Mesenchymal stem cell (in vitro differentiated cells and primary cell): ENCODE data around the gene CLCN3.
A peak's percentile ranks its signal among the peaks of the same experiment; 100 is the strongest.

Experiments used
- DNase-seq: peaks from one replicate; pipeline ENCODE4 v3.0.0-alpha.2; 2013
- H2AFZ ChIP-seq: one replicate; pipeline ENCODE4 v1.6.1; 2013; ENCODE audit warnings: low read depth, mild to moderate bottlenecking, control low read depth, inconsistent platforms, low read length, moderate library complexity
- H2AK5ac ChIP-seq: 2 replicates; pipeline ENCODE4 v1.6.1; 2013; ENCODE audit warnings: low read length, moderate library complexity, mild to moderate bottlenecking, inconsistent platforms; ENCODE audit not compliant: severe bottlenecking
- H2BK120ac ChIP-seq: one replicate; pipeline ENCODE4 v1.6.1; 2013; ENCODE audit warnings: low read depth, mild to moderate bottlenecking, inconsistent platforms, low read length, moderate library complexity
- H2BK12ac ChIP-seq, 2 experiments: one replicate each; pipeline ENCODE4 v1.6.1; 2013; ENCODE audit warnings: inconsistent platforms in 2 of 2, low read length in 2 of 2, mild to moderate bottlenecking in 2 of 2, moderate library complexity in 2 of 2, control low read depth in 1 of 2
- H2BK15ac ChIP-seq: one replicate; pipeline ENCODE4 v1.6.1; 2013; ENCODE audit warnings: mild to moderate bottlenecking, low read depth, inconsistent platforms; ENCODE audit not compliant: poor library complexity, severe bottlenecking
- H2BK5ac ChIP-seq: 2 replicates; pipeline ENCODE4 v1.6.1; 2013; ENCODE audit warnings: low read depth, mild to moderate bottlenecking, low read length, control low read depth, inconsistent platforms; ENCODE audit not compliant: poor library complexity, severe bottlenecking
- H3K14ac ChIP-seq, 2 experiments: one replicate each; pipeline ENCODE4 v1.6.1; 2013; ENCODE audit warnings: inconsistent platforms in 2 of 2, low read length in 2 of 2, control low read depth in 1 of 2, mild to moderate bottlenecking in 1 of 2, moderate library complexity in 1 of 2
- H3K18ac ChIP-seq, 2 experiments: one replicate each; pipeline ENCODE4 v1.6.1; 2013; ENCODE audit warnings: inconsistent platforms in 2 of 2, low read length in 2 of 2, control low read depth in 1 of 2, low read depth in 1 of 2, mild to moderate bottlenecking in 1 of 2
- H3K23ac ChIP-seq, 2 experiments: one replicate each; pipeline ENCODE4 v1.6.1; 2013; ENCODE audit warnings: inconsistent platforms in 2 of 2, low read length in 2 of 2, mild to moderate bottlenecking in 2 of 2, moderate library complexity in 2 of 2, control low read depth in 1 of 2
- H3K27ac ChIP-seq: 2 replicates; pipeline ENCODE4 v1.5.1; 2013; ENCODE audit warnings: mild to moderate bottlenecking, moderate library complexity, low read length, control low read depth, inconsistent platforms; ENCODE audit not compliant: poor library complexity, severe bottlenecking
- H3K27me3 ChIP-seq, 2 experiments: 2 replicates each; pipeline versions ENCODE4 v1.6.1 to v1.7.0; 2013; ENCODE audit warnings: low read length in 2 of 2, mild to moderate bottlenecking in 2 of 2, moderate library complexity in 2 of 2, control low read depth in 1 of 2, inconsistent platforms in 1 of 2; ENCODE audit not compliant: control insufficient read depth in 1 of 2, insufficient read depth in 1 of 2
- H3K36me3 ChIP-seq, 2 experiments: 2 replicates each; pipeline versions ENCODE4 v1.6.1 to v1.7.0; 2013; ENCODE audit warnings: low read length in 2 of 2, control low read depth in 1 of 2, inconsistent platforms in 1 of 2, low read depth in 1 of 2, mild to moderate bottlenecking in 1 of 2; ENCODE audit not compliant: insufficient read depth in 2 of 2, control insufficient read depth in 1 of 2
- H3K4ac ChIP-seq, 2 experiments: one replicate each; pipeline ENCODE4 v1.6.1; 2013; ENCODE audit warnings: inconsistent platforms in 2 of 2, low read length in 2 of 2, mild to moderate bottlenecking in 2 of 2, moderate library complexity in 2 of 2, control low read depth in 1 of 2, low read depth in 1 of 2
- H3K4me1 ChIP-seq: 2 replicates; pipeline ENCODE4 v1.6.1; 2013; ENCODE audit warnings: low read depth, low read length, control low read depth; ENCODE audit not compliant: control insufficient read depth, insufficient read depth
- H3K4me2 ChIP-seq: 2 replicates; pipeline ENCODE4 v1.6.1; 2013; ENCODE audit warnings: low read length, mild to moderate bottlenecking, inconsistent platforms; ENCODE audit not compliant: poor library complexity, severe bottlenecking
- H3K4me3 ChIP-seq, 2 experiments: 2 replicates each; pipeline versions ENCODE4 v1.5.1 to v1.7.0; 2013; ENCODE audit warnings: low read length in 2 of 2, mild to moderate bottlenecking in 2 of 2, control low read depth in 1 of 2, low read depth in 1 of 2; ENCODE audit not compliant: insufficient read depth in 1 of 2
- H3K79me1 ChIP-seq: replicated peaks from 2 replicates; pipeline ENCODE4 v1.6.1; 2013; ENCODE audit warnings: mild to moderate bottlenecking, control low read depth, low read length, inconsistent platforms; ENCODE audit not compliant: poor library complexity, severe bottlenecking
- H3K9ac ChIP-seq: 2 replicates; pipeline ENCODE4 v1.7.0; 2013; ENCODE audit warnings: mild to moderate bottlenecking, low read length, moderate library complexity
- H3K9me3 ChIP-seq: 2 replicates; pipeline ENCODE4 v1.7.0; 2013; ENCODE audit warnings: mild to moderate bottlenecking, low read length; ENCODE audit not compliant: control insufficient read depth
- H4K8ac ChIP-seq: one replicate; pipeline ENCODE4 v1.6.1; 2013; ENCODE audit warnings: inconsistent platforms, mild to moderate bottlenecking, low read length, moderate library complexity
- H4K91ac ChIP-seq: one replicate; pipeline ENCODE4 v1.6.1; 2013; ENCODE audit warnings: mild to moderate bottlenecking, low read length, inconsistent platforms
- WGBS: methylation state at CpG from one replicate; pipeline ENCODE4 v1.1.7; 2013; ENCODE audit warnings: mixed read lengths; 5-methylcytosine and 5-hydroxymethylcytosine counted together

CLCN3 gene

GRCh38 chr4:169626331-169627282, 6.2 kb downstream of the CLCN3 start:
- Histone ChIP-seq H3K4me3 (no peak overlapping the region), H2BK12ac (no peak overlapping the region), H3K4me2 (no peak overlapping the region), H3K4me1 (peaks cover 1% of the 10 kb centered on the region), H2BK120ac (no peak overlapping the region), H3K18ac (peak overlapping the region in 1 of 2 experiments; percentile 75), H3K9ac (no peak overlapping the region), H2AFZ (no peak overlapping the region), H3K27me3 (no peaks in the 10 kb centered on the region), H3K14ac (no peak overlapping the region), H3K23ac (no peak overlapping the region), H4K91ac (no peak overlapping the region), H3K36me3 (peaks cover 0 to 6% of the 10 kb centered on the region in 2 experiments), H3K79me1 (peaks cover 5% of the 10 kb centered on the region), H3K4ac (no peak overlapping the region), H4K8ac (no peak overlapping the region), H2BK15ac (no peak overlapping the region), H3K9me3 (no peaks in the 10 kb centered on the region), H2AK5ac (peak overlapping the region; percentile 92), H2BK5ac (no peak overlapping the region), H3K27ac (peak overlapping the region; percentile 29)
- peak; percentile 33 for DNase-seq
- WGBS, result 100% methylated on average over 3 of the region's 6 CpGs

GRCh38 chr4:169627307-169627706, 6.9 kb downstream of the CLCN3 start:
- no CpG with 5 or more reads among the region's 1 CpG for WGBS

GRCh38 chr4:169628579-169628978, 8.2 kb downstream of the CLCN3 start:
- Histone ChIP-seq H2BK120ac (no peak overlapping the region), H3K27ac (no peak overlapping the region), H2BK12ac (no peak overlapping the region), H3K4me2 (no peak overlapping the region), H3K18ac (no peak overlapping the region), H2AK5ac (no peak overlapping the region), H2AFZ (no peak overlapping the region), H4K8ac (no peak overlapping the region), H3K4me1 (peaks cover 4% of the 10 kb centered on the region), H3K36me3 (peaks cover 0 to 6% of the 10 kb centered on the region in 2 experiments), H3K14ac (peak overlapping the region in 1 of 2 experiments; percentile 15), H3K27me3 (no peaks in the 10 kb centered on the region), H3K4ac (no peak overlapping the region), H3K23ac (no peak overlapping the region), H3K9ac (no peak overlapping the region), H3K4me3 (no peak overlapping the region), H2BK15ac (no peak overlapping the region), H3K9me3 (no peaks in the 10 kb centered on the region), H2BK5ac (no peak overlapping the region), H4K91ac (no peak overlapping the region), H3K79me1 (peaks cover 6% of the 10 kb centered on the region)
- no peak for DNase-seq
- WGBS, result 100% methylated on average over 2 of the region's 2 CpGs

More at GRCh38 chr4:169627307-169627706, 6.9 kb downstream of the CLCN3 start:
- Histone ChIP-seq H3K18ac (no peak overlapping the region), H3K4ac (no peak overlapping the region), H3K27ac (peak overlapping the region; percentile 29), H3K14ac (no peak overlapping the region), H3K4me2 (no peak overlapping the region), H4K91ac (no peak overlapping the region), H3K36me3 (peaks cover 0 to 6% of the 10 kb centered on the region in 2 experiments), H4K8ac (no peak overlapping the region), H3K9me3 (no peaks in the 10 kb centered on the region), H2BK5ac (no peak overlapping the region), H2AK5ac (no peak overlapping the region), H3K79me1 (peaks cover 5% of the 10 kb centered on the region), H2BK15ac (no peak overlapping the region), H3K23ac (no peak overlapping the region), H3K27me3 (no peaks in the 10 kb centered on the region), H2BK12ac (no peak overlapping the region), H2BK120ac (no peak overlapping the region), H3K9ac (no peak overlapping the region), H3K4me3 (no peak overlapping the region), H3K4me1 (peaks cover 1% of the 10 kb centered on the region), H2AFZ (no peak overlapping the region)
- no peak for DNase-seq

GRCh38 chr4:169630069-169630468, 9.7 kb downstream of the CLCN3 start:
- H3K79me1 ChIP-seq, result peaks cover 6% of the 10 kb centered on the region
- no peak overlapping the region for H3K4ac ChIP-seq
- H4K8ac ChIP-seq, result no peak overlapping the region
- H3K27ac ChIP-seq, result no peak overlapping the region
- H2AK5ac ChIP-seq, result peak overlapping the region; percentile 83
- no peak overlapping the region for H2BK120ac ChIP-seq
- peak overlapping the region in 1 of 2 experiments; percentile 21 for H3K18ac ChIP-seq
- H3K4me1 ChIP-seq, result peaks cover 4% of the 10 kb centered on the region
- no peak overlapping the region for H4K91ac ChIP-seq
- H3K9me3 ChIP-seq, result no peaks in the 10 kb centered on the region
- no peak overlapping the region for H2AFZ ChIP-seq
- 96% methylated on average over 3 of the region's 3 CpGs for WGBS
- H3K36me3 ChIP-seq, result peaks cover 0 to 4% of the 10 kb centered on the region in 2 experiments
- H2BK15ac ChIP-seq, result no peak overlapping the region
- no peaks in the 10 kb centered on the region for H3K27me3 ChIP-seq
- H2BK12ac ChIP-seq, result no peak overlapping the region
- no peak overlapping the region for H2BK5ac ChIP-seq
- no peak overlapping the region for H3K4me3 ChIP-seq
- DNase-seq, result no peak
- H3K23ac ChIP-seq, result no peak overlapping the region
- H3K9ac ChIP-seq, result no peak overlapping the region
- no peak overlapping the region for H3K14ac ChIP-seq
- H3K4me2 ChIP-seq, result no peak overlapping the region
